ENCODE results near the gene SIGLEC12.
"Not testable (repeated sequence)": the region's sequence is repeated elsewhere in the genome, so short reads cannot be mapped to it uniquely, and the experiment has no call there.

The SIGLEC12 gene

GRCh38 chr19:51479531-51480331 lies 21.9 kb downstream of the SIGLEC12 start:
- DNase-seq: no peak

- no peak for DNase-seq
Measured at GRCh38 chr19:51478381-51479234, 23.0 kb downstream of the SIGLEC12 start, which contains the start of gene CEACAM18. Gene CEACAM18, plus strand, starts transcription at chr19:51478539.

GRCh38 chr19:51477344-51477743 lies 24.3 kb downstream of the SIGLEC12 start:
- no peak for DNase-seq

- DNase-seq: no peak
Measured at GRCh38 chr19:51476164-51476563, 25.4 kb downstream of the SIGLEC12 start.

GRCh38 chr19:51473009-51473707 lies 28.4 kb downstream of the SIGLEC12 start:
- no peak for DNase-seq

GRCh38 chr19:51472607-51473006 lies 29.0 kb downstream of the SIGLEC12 start:
- DNase-seq: no peak

- DNase-seq: no peak
Measured at GRCh38 chr19:51471527-51471926, 30.1 kb downstream of the SIGLEC12 start.

GRCh38 chr19:51470966-51471365 lies 30.6 kb downstream of the SIGLEC12 start:
- no peak for DNase-seq

- DNase-seq: no peak
Measured at GRCh38 chr19:51469629-51470028, 32.0 kb downstream of the SIGLEC12 start.

- DNase-seq: no peak
Measured at GRCh38 chr19:51469162-51469561, 32.4 kb downstream of the SIGLEC12 start.

GRCh38 chr19:51468545-51468920 lies 33.1 kb downstream of the SIGLEC12 start:
- no peak for DNase-seq

- no peak for DNase-seq
Measured at GRCh38 chr19:51467864-51468544, 33.6 kb downstream of the SIGLEC12 start.

- DNase-seq: no peak
Measured at GRCh38 chr19:51466723-51467122, 34.9 kb downstream of the SIGLEC12 start.

GRCh38 chr19:51463976-51464581 lies 37.5 kb downstream of the SIGLEC12 start:
- DNase-seq: not testable (repeated sequence)

- DNase-seq: no peak
Measured at GRCh38 chr19:51462681-51463080, 38.9 kb downstream of the SIGLEC12 start.

- DNase-seq: no peak
Measured at GRCh38 chr19:51462276-51462675, 39.3 kb downstream of the SIGLEC12 start.

GRCh38 chr19:51461723-51462161 lies 39.9 kb downstream of the SIGLEC12 start:
- DNase-seq: no peak

GRCh38 chr19:51460164-51460992 lies 41.2 kb downstream of the SIGLEC12 start:
- DNase-seq: no peak

- no peak for DNase-seq
Measured at GRCh38 chr19:51458899-51459505, 42.6 kb downstream of the SIGLEC12 start.

- no peak for DNase-seq
Measured at GRCh38 chr19:51458051-51458645, 43.5 kb downstream of the SIGLEC12 start, which contains the start of gene SIGLEC8. Gene SIGLEC8, minus strand, starts transcription at chr19:51458454. Its CDS starts 67 bp downstream, at chr19:51458387.
